HG03139 (cell line): Measurements from ENCODE around the gene NRCAM.

Experiments
- ATAC-seq: cut with Tn5 transposase; IDR thresholded peaks from one replicate; pipeline ENCODE4 v1.9.1; 2021; ENCODE audit not compliant: unreplicated experiment

The NRCAM gene

GRCh38 chr7:108425714-108426275 is 30.4 kb downstream of the NRCAM start:
- ATAC-seq, result no peak

DNA sequence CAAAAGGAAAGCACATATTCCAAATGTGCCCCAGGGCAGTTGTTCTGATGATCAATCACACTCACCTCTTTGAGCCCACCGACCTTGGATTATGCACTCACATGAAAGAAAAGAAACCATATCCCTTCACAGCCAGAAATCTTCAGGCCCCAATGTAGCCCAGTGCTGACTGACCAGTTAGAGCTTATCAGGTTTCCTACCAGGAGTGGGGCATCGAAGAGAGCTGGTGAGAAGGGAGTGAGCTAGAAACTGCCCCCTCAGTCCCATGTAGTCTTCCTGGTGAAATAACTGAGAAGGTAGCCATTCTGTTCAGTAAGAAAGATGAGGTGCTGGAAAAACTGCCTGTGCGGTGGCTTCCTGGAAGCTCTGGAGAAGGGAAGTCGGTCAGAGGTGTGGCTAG is 32.2 kb downstream of the NRCAM start:
- no peak for ATAC-seq

GRCh38 chr7:108423089-108423989 is 32.9 kb downstream of the NRCAM start:
- no peak for ATAC-seq

GRCh38 chr7:108421720-108422331 is 34.4 kb downstream of the NRCAM start:
- ATAC-seq, result no peak

GRCh38 chr7:108419961-108420908 is 36.0 kb downstream of the NRCAM start:
- no peak for ATAC-seq

GRCh38 chr7:108418946-108419345 is 37.3 kb downstream of the NRCAM start:
- ATAC-seq, result no peak

GRCh38 chr7:108417926-108418325 is 38.3 kb downstream of the NRCAM start:
- no peak for ATAC-seq

DNA sequence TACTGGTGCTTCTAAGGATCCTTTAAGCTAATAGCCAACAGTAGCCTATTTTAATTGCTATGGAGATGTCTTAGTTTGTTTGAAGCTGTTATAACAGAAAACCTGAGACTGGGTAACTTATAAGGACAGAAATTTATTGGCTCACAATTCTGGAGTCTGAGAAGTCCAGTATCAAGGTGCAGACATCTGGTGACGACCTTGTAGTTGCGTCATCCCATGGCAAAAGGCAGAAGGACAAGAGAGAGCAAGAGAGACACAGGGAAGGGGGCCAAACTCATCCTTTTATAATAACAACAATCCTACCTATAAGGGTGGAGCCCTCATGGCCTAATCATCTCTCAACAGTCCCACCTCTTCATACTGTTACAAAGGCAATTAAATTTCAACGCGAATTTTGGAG is 39.1 kb downstream of the NRCAM start:
- no peak for ATAC-seq

DNA sequence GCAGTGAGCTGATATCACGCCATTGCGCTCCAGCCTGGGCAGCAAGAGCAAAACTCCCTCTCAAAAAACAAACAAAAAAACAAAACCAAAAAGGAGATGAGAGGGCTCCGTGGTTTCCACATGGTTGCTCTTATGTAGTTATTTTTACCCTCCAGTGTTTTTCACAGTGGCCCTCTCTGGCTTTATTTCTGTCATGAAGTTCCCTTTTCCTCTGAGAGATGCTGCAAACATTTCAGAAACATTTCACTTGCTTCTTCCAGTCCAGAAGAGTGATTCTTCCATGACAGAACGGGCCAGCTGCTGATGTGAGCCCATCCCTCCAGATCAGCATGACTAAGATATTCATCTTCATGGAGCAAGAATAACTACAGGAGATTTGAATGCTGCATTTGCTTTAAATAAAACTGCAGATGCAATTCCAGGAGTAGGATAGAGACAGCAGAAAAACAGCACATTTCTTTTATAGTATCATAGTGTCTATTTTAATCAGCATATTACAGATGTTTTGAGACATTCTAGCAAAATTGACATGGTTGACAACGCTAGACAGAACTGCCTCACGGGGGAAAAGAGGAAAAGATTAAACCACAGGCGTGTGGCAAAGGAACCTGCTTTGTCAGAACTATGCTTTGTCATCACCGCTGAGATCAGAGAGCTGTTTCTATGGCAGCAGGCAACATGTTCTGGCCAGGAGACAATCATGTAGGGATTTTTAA is 40.3 kb downstream of the NRCAM start:
- ATAC-seq, result peak; percentile 74

DNA sequence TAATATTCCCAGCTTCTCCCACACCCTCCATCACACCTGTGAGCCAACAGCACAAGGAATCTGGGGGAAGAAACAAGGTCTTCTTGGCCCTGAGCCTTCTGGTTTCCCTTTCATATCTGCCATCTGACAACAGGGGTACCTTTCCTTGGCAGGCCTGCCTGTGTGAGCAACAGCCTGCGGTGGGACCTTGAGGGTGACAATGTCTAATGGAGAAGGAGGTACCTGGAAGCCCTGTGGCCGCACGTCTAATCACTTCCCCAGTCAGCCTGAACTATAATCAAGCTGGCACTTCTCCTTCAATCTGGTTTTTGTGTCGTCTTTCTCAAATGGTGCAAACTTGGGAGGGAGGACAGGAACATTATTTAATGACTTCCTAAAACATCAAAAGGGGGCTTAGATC is 41.2 kb downstream of the NRCAM start:
- ATAC-seq, result no peak

GRCh38 chr7:108413782-108414492 is 42.3 kb downstream of the NRCAM start:
- no peak for ATAC-seq

DNA sequence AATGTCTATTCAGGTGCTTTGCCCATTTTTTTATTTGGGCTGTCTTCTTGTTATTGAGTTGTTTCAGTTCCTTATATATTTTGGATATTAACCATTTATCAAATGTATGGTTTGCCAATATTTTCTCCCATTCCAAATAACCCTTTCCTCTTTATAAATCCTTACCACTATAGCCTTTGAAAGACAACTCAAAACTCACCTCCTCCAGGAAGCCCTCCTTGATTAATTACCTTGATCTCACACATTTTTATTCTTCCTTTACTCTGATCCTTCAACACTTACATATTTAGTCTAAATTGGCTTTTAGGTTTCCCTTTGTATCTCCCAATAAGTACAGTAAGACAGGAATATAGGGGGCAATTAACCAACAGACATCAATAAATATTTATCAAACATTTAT is 42.9 kb downstream of the NRCAM start:
- no peak for ATAC-seq

DNA sequence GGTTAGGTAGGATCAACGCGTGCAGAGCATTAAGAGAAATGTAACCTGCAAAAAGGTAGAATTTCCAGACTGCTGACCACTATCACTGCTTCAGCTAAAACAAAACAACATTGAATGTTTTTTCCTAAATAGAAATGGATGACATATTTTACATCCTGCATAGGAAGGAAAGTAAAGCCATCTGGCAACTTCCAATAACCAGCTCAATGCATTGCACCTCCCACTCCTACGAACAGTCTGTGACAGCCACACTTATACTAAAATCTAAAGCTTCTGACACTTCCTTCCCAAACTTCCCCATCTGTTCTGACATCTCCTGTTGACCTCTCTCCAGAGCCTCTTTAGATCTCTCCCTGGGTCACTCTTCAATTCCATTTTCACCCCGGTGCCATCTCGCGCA is 47.1 kb downstream of the NRCAM start:
- ATAC-seq, result no peak

DNA sequence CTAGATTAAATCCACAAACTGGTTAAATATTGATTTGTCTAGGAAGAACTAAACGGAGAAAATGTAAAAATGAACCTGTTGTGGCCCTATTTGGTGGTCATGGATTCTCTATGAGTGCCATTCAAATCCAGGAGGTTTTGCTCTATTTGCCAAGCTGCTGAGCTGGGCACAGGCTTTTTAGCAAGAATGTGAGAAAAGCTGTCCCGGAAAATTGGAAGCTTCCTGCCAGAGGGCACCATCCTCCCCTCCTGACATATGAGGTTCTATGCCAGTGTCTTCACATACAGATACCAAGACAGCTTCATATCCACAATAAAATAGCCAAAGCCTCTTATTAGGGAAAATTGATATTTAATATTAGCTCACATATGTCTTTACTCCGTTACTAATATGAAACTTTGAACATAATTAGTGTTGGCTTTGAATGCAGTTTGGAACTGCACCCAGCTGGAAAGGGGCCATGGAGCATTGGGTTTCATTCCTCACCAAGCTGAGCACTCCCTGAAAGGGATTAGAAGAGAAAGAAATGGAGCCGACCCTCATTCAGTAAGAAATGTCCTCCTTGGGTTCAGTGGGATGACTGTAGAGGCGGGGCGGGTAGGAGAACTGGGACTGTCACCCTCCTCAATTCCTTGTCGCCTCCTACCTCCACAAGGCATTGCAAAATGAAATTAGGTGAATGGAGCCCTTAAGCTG is 47.8 kb downstream of the NRCAM start:
- no peak for ATAC-seq

- no peak for ATAC-seq
These were observed 48.6 kb downstream of the NRCAM start for GRCh38 chr7:108407676-108408075.

GRCh38 chr7:108406222-108406890 is 49.9 kb downstream of the NRCAM start:
- no peak for ATAC-seq

GRCh38 chr7:108404509-108405420 is 51.5 kb downstream of the NRCAM start:
- no peak for ATAC-seq
